ENCODE data around the gene APCDD1.

Gene APCDD1

DNA sequence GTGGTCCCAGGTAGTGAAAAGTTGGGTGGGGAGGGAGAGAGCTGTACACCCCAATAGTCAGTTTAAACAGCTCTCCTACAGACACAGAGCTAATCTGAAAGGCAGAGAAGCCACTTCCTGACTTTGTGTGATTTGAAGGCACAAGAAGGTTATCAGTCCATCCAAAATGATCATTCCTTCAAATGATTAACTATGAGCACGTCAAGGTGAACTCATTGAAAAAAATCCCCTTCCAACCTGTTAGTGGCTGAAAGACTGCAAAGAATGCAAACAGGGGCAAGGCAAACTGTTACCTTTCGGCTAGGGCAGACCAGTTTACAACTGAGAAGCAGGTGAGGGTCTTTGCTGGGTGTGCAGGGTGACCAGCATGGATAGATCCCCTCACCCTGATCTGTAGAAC, 22.8 kb upstream of the APCDD1 start:
- DNase-seq (ENCODE audit: low read depth in 1 of 2, low spot score in 1 of 2): no peak

- no peak for DNase-seq (ENCODE audit: low read depth in 1 of 2, low spot score in 1 of 2)
Measured at GRCh38 chr18:10432781-10433180, 21.7 kb upstream of the APCDD1 start.

DNA sequence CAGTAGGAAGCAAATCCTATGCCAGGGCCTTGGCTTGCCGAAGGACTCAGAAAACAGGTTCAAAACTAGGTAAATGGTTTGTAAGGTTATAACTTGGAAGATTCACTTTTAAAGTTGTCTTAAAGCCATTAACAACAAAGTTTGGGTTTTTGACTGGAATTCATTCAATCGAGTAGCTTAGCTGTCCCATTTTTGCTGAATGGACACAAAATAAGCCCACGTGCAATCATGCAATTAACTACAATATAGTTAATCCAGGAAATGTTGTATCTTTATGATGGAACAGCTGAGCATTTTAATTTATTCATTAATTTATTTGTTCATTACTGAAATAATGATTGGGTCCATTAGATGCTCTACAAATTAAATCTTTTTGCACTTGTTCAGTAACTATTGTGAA, 18.3 kb upstream of the APCDD1 start:
- DNase-seq (ENCODE audit: low read depth in 1 of 2, low spot score in 1 of 2): no peak

DNA sequence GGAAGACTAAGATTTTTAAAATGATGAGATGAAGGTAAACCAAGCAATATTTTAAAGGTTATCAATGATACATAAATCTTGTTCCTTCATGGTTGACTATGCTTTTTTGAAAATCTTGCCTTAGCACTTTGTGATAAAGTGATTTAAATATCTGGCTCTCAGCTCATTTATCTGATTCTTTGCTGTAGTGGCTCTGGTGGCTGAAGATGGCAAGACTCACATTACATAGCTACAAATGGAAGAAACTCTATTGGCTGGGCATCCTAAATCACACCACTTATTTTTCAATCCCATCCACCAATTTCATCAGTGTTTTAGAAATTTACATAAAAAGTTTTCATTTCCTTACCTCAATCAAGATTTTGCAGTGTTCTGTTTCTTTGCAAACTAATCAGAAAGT, 16.6 kb upstream of the APCDD1 start:
- DNase-seq (ENCODE audit: low read depth in 1 of 2, low spot score in 1 of 2): no peak

GRCh38 chr18:10439898-10440297, 14.5 kb upstream of the APCDD1 start:
- DNase-seq (ENCODE audit: low read depth in 1 of 2, low spot score in 1 of 2): no peak

DNA sequence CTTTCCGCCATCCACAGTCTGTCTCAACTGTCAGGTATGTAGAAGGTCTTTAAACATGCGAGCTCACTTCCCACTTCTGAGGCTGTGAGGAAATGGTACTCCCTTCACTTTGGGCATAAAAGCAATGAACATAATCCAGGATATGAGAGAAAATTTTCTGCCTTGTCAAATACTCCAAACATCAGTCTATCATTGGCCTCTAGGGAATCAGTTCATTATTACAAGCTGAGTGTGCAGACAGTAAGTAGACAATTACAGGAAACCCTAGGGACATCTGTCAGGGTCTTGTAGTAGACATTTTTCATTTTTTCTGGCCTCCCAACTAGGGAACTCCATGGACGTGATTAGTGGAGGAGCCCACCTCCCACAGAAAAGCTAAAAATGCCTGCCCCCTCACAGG, 13.6 kb upstream of the APCDD1 start:
- DNase-seq (ENCODE audit: low read depth in 1 of 2, low spot score in 1 of 2): no peak

DNA sequence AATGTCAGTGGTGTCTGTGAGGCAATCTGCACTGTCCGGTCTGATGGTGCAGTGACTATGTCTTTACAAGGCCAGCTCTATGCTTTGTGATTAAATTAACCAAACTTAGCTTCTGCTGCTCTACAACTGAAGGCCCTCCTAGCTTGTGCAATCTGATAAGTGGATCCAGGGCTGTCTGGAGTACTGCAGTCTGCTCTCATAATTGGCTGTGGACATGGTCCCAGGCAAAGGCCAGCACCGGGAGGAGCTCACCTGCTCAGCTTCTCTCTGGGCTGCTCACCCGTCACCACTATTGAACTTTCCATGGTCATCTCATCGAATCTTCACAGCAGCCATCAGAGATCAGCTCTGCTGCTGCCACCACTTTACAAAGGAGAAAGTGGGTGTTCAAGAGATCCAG, 13.0 kb upstream of the APCDD1 start:
- no peak for DNase-seq (ENCODE audit: low read depth in 1 of 2, low spot score in 1 of 2)

DNA sequence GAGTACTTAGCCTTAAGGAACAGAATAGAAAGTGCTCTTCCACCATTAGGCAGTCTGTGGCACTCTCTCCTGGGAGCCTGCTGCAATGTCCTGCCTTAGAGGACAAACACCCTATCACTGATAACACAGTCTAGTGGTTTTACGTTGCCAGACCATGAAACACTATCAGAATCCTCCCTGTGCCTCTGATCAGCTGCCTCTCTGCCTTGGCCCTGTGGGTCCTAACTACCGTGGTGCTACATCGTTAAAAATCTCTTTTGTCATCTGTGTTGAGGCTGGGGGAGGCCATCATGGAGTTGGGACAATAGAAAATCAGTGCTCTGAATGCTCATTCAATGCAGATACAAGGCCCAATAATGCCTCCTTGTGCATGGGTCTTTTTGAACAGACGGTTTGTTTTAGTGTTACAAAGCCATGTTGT, 11.9 kb upstream of the APCDD1 start:
- DNase-seq (ENCODE audit: low read depth in 1 of 2, low spot score in 1 of 2): no peak

GRCh38 chr18:10443001-10443400, 11.4 kb upstream of the APCDD1 start:
- DNase-seq (ENCODE audit: low read depth in 1 of 2, low spot score in 1 of 2): no peak

GRCh38 chr18:10444314-10445006, 10.0 kb upstream of the APCDD1 start:
- DNase-seq (ENCODE audit: low read depth in 1 of 2, low spot score in 1 of 2): no peak

GRCh38 chr18:10449396-10449795, 5.0 kb upstream of the APCDD1 start:
- no peak for DNase-seq (ENCODE audit: low read depth in 1 of 2, low spot score in 1 of 2)

DNA sequence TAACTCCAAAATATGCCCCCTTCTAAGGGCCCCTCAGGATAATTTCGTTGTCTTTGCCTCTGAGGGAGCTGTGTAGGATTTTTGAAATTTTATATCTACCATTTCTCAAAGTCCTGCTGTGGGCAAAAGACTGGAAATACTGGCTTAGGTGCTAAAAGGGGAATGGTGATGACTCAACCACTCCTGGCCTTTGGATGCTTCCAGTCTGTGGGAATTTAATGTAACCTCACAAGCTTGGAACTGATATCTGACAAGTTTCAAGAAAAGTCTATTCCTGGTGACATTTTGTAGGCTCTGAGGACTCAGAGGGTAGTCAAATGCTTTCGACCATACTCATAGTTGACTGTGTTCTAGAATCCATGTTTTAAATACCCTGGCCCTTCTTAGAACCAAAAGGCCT, 3.4 kb upstream of the APCDD1 start:
- DNase-seq (ENCODE audit: low read depth in 1 of 2, low spot score in 1 of 2): no peak

DNA sequence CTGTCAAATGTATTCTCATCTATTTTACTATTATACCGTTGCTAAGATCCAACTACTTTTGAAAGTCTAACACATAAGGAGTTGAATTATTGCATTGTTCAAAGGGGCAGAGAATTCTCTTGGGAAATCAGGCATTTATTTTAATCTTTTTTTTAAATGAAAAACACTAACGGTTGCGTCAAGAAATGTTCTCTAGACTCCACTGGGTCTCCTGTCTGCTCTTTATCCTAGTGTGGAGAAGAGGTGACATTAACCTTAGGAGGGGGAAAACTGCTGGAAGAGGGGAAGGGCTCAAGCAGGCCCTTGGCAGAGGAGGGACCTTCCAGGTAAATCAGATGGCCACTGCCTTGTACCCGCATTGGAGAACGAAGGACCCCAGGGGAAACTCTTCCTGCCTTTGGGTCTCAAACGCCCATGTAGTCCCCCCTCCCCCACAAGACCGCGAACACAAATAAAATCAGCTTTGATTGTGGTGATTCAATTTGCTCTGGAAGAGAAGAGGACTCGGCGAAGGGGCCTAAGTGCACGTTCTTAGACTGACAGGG, 1.1 kb upstream of the APCDD1 start:
- DNase-seq (ENCODE audit: low read depth in 1 of 2, low spot score in 1 of 2): no peak

DNA sequence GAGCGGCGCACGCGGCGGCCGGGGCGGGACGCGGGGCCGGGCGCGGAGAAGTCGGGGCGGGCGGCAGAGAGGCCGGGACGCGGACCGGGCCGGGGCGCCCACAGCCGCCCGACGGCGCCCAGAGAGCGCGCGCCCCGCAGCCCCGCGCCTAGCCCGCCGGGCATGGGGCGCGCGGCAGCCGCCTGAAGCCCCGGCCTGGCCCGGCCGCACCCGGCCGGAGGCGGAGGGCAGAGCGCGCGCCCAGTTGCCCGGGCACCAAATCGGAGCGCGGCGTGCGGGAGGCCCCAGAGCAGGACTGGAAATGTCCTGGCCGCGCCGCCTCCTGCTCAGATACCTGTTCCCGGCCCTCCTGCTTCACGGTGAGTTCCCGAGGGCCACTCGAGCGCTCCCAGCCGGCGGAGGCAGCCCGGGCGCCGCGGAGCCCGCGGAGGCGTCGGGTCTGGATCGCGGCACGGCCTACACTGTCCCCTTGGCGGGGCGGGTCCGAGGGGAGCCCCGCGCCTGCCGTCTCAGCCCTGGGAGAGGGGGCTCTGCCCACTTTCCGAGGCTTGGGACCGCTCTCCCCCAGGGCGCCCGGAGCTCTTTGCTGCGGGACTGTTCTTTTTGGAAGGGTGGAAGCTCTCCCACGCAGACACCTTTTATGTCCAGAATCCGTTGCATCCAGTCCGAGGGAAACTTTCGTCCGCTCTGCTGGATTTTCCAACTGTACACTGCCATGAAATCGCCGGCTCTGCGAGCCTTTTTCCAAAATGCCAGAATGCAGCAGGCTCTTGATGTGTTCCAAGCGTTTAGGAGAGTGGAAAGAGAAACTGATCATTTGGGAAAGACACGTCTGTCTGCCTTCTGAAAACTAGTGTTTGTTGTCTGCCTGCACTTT, 484 bp downstream of the APCDD1 start:
- DNase-seq (ENCODE audit: low read depth in 1 of 2, low spot score in 1 of 2): no peak

DNA sequence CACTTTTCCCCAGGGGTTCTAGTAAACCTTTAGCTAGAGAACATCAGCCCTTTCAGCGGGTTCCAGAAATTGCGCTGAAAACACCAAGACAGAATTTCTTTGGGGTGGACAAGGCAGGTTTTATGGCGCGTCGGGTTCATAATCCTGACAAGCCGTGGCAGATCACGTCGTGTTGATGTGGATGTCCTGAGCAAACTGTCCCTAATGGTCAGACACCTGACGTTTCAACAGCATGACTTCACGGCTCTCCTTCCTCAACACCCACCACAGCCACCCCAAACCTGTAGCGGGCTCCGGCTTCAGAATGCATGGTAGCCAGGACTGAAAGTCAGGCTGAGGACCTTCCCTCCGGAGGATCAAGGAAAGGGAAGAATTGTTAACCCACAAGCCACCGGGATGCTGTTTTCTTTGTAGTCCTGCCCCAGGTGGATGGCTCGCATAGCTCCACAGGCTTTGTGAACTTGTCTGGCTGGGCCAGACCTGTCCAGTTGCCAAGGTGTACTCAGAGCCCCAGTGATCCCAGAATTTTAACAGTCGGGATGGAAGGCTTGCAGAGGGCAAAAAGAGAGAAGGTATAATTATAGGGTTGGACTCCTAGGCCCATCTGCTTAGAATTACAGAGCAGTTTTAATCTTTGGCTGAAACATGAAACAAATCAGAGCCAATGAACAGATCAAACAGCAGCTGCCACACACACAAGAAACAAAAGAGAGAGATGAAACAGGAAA, 1.5 kb downstream of the APCDD1 start:
- DNase-seq (ENCODE audit: low read depth in 1 of 2, low spot score in 1 of 2): no peak

DNA sequence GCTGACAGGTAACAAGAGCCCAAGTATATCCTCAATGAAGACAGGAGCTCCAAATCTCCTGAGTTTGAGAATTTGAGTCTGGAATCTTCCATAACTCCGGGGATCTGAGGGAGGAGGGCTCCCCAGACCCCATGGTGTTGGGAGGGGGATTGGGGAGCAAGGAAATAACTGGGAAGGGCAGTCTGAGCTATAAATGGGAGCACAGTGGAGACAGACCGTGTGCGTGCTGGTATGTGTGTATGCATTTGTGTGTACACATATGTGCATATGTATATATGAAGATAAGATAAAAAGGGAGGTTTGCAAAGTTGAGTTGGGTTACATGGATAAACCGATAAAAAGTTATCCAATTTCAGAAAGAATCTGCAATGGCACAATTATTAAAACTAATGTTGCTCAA, 2.3 kb downstream of the APCDD1 start:
- DNase-seq (ENCODE audit: low read depth in 1 of 2, low spot score in 1 of 2): no peak

DNA sequence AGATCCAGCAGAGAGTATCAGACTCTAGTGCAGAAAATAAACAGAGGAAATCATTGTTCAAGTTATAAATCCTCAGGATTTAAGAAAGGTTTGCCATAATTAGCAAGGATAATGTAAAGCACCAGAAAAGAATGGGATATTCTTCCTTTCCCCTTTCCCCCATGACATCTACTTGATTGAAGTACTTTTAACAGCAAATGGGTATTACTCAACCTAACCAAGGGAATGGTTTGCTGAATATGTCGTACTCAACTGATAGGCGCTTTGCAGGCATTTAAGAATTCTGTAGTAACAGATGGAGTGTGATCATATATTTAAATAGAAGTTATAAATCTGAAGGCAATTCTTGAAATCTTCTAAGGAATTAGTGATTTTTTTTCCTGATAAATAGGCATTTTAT, 2.7 kb downstream of the APCDD1 start:
- DNase-seq (ENCODE audit: low read depth in 1 of 2, low spot score in 1 of 2): no peak

- no peak for DNase-seq (ENCODE audit: low read depth in 1 of 2, low spot score in 1 of 2)
Measured at GRCh38 chr18:10457767-10458166, 3.3 kb downstream of the APCDD1 start.

- no peak for DNase-seq (ENCODE audit: low read depth in 1 of 2, low spot score in 1 of 2)
Measured at GRCh38 chr18:10458691-10459090, 4.3 kb downstream of the APCDD1 start.

- DNase-seq (ENCODE audit: low read depth in 1 of 2, low spot score in 1 of 2): no peak
Measured at GRCh38 chr18:10459587-10459986, 5.2 kb downstream of the APCDD1 start.

DNA sequence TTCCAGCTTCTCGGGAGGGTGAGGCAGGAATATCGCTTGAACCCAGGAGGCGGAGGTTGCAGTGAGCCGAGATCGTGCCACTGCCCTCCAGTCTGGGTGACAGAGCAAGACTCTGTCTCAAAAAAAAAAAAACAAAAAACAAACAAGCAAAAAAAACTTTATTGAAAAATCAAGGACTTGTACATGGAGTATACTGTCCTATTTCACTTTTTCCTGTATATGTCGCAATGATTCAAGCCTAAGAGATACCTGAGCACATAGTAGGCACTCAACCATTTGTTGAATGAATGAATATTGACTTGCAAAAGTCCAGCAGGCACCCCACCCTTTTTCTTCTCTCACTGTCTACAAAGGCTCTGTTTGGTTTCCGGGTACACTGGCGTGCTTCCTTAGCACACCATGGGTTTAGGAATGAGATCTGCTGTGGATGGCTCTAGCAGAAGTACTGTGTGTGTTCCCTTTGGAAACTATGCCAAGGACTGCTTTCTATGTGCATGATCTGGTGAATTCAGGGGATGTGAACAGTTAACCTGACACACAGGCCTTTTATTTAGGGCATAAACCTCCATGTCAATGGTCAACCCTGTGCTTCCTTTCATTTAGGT, 6.1 kb downstream of the APCDD1 start:
- no peak for DNase-seq (ENCODE audit: low read depth in 1 of 2, low spot score in 1 of 2)
